Endothelial cell of umbilical vein (primary cell): Measurements from ENCODE around the gene CXXC5. TPM values are rescaled to one million over a fixed set of nuclear protein-coding genes. Genes with fewer than 3 reads are reported as not detected.

Experiments used
- BruUV-seq: library from RNA; stranded (reverse); fragments of 400-500 nt; replicated peaks from 2 replicates; lab custom pipeline; 2021; lab: Mats Ljungman, UMichigan
- CTCF ChIA-PET: fragments of 300-600, 350-600 bp; sonication (Branson Sonifier 250); formaldehyde crosslinking; loops from one replicate; lab custom pipeline; 2021; ENCODE audit warnings: antibody characterized with exemption, inconsistent platforms; lab: Charles Lee
- POLR2A ChIA-PET: fragments of 300-600, 350-600 bp; sonication (Branson Sonifier 250); formaldehyde crosslinking; loops from one replicate; lab custom pipeline; 2021; ENCODE audit warnings: antibody characterized with exemption, inconsistent platforms; lab: Charles Lee
- DNase-seq: peaks from one replicate; pipeline ENCODE4 v3.0.0-alpha.2; 2011; ENCODE audit warnings: low read depth, low spot score
- FAIRE-seq: peaks from 2 replicates; lab custom pipeline; 2011; peaks lifted over from hg19 to GRCh38; lab: Jason Lieb, UNC
- H2AFZ ChIP-seq: 2 replicates; pipeline ENCODE4 v1.6.0; 2012; ENCODE audit warnings: low read depth, low read length, control low read depth, inconsistent platforms
- H3K27ac ChIP-seq: 2 replicates; pipeline ENCODE4 v1.5.1; 2011; ENCODE audit warnings: low read depth, mild to moderate bottlenecking, control low read depth, low read length, moderate library complexity; ENCODE audit not compliant: insufficient read depth
- H3K27me3 ChIP-seq, 2 experiments: 2 replicates each; pipeline versions ENCODE4 v1.6.0 to v1.6.1; 2011; ENCODE audit warnings: low read length in 2 of 2, mixed read lengths in 1 of 2; ENCODE audit not compliant: control insufficient read depth in 2 of 2, insufficient read depth in 2 of 2
- H3K36me3 ChIP-seq, 2 experiments: 2 replicates in 1 of 2; 3 replicates in 1 of 2; pipeline ENCODE4 v1.5.1; 2011; ENCODE audit warnings: low read length in 2 of 2, mild to moderate bottlenecking in 1 of 2, moderate library complexity in 1 of 2; ENCODE audit not compliant: control insufficient read depth in 2 of 2, insufficient read depth in 2 of 2; ENCODE audit errors: extremely low read depth in 1 of 2
- H3K4me1 ChIP-seq: 3 replicates; pipeline ENCODE4 v1.5.1; 2011; ENCODE audit warnings: mild to moderate bottlenecking, low read length; ENCODE audit not compliant: control insufficient read depth, insufficient read depth; ENCODE audit errors: extremely low read depth
- H3K4me2 ChIP-seq: 2 replicates; pipeline ENCODE4 v1.6.1; 2011; ENCODE audit warnings: low read length, control low read depth, mixed read lengths; ENCODE audit not compliant: insufficient read depth
- H3K4me3 ChIP-seq, 3 experiments: fragments of 200-600 bp in 1 of 3; sonication (generic), shearing (Covaris generic) in 1 of 3; replicated peaks in 1 of 3; 2 replicates each; pipeline ENCODE4 v1.5.1; 2011 to 2016; ENCODE audit warnings: control low read depth in 3 of 3, low read length in 3 of 3, mild to moderate bottlenecking in 2 of 3, inconsistent platforms in 1 of 3, low read depth in 1 of 3, moderate library complexity in 1 of 3; ENCODE audit not compliant: insufficient read depth in 1 of 3
- H3K79me2 ChIP-seq: 2 replicates; pipeline ENCODE4 v1.6.0; 2012; ENCODE audit warnings: low read length, inconsistent platforms; ENCODE audit not compliant: control insufficient read depth, insufficient read depth
- H3K9ac ChIP-seq: replicated peaks from 2 replicates; pipeline ENCODE3; 2011; ENCODE audit warnings: low read length, control low read depth; ENCODE audit not compliant: insufficient read depth; ENCODE audit errors: extremely low read depth
- H3K9me1 ChIP-seq: replicated peaks from 3 replicates; pipeline ENCODE4 v1.6.0; 2011; ENCODE audit warnings: mild to moderate bottlenecking, low read length; ENCODE audit not compliant: control insufficient read depth, insufficient read depth; ENCODE audit errors: extremely low read depth
- H3K9me3 ChIP-seq: replicated peaks from 2 replicates; pipeline ENCODE4 v1.5.1; 2012; ENCODE audit warnings: low read length, inconsistent platforms; ENCODE audit not compliant: control insufficient read depth, insufficient read depth
- H4K20me1 ChIP-seq: replicated peaks from 2 replicates; pipeline ENCODE3; 2011; ENCODE audit warnings: mild to moderate bottlenecking, low read length; ENCODE audit not compliant: control insufficient read depth, insufficient read depth; ENCODE audit errors: extremely low read depth
- EZH2 ChIP-seq: IDR thresholded peaks from 2 replicates; pipeline ENCODE4 v1.6.1; 2012; ENCODE audit warnings: borderline replicate concordance, low read depth, mild to moderate bottlenecking, moderate library complexity, low read length, inconsistent platforms; ENCODE audit not compliant: severe bottlenecking
- FOS ChIP-seq: IDR thresholded peaks from 2 replicates; pipeline ENCODE4 v1.6.1; 2011; ENCODE audit warnings: mild to moderate bottlenecking, low read length, moderate library complexity, borderline replicate concordance; ENCODE audit not compliant: insufficient read depth
- GATA2 ChIP-seq: IDR thresholded peaks from 2 replicates; pipeline ENCODE4 v1.7.0; 2011; ENCODE audit warnings: low read depth, mild to moderate bottlenecking, moderate library complexity, mixed read lengths, low read length; ENCODE audit not compliant: insufficient read length, insufficient read depth
- JUN ChIP-seq: IDR thresholded peaks from 2 replicates; pipeline ENCODE4 v1.6.1; 2011; ENCODE audit warnings: borderline replicate concordance, low read depth; ENCODE audit not compliant: insufficient read length, insufficient read depth
- MAX ChIP-seq: IDR thresholded peaks from 2 replicates; pipeline ENCODE4 v1.6.1; 2011; ENCODE audit not compliant: insufficient read depth, insufficient read length
- MYC ChIP-seq: IDR thresholded peaks from one replicate; pipeline ENCODE4 v1.6.1; 2011; ENCODE audit warnings: mild to moderate bottlenecking, low read depth, low read length
- POLR2A ChIP-seq: IDR thresholded peaks from 2 replicates; pipeline ENCODE4 v1.6.1; 2012; ENCODE audit warnings: low read depth, mild to moderate bottlenecking, control low read depth, low read length
- POLR2AphosphoS5 ChIP-seq: IDR thresholded peaks from 2 replicates; pipeline ENCODE4 v1.6.1; 2012; ENCODE audit warnings: low read depth, mild to moderate bottlenecking, control low read depth, low read length, moderate library complexity; ENCODE audit not compliant: insufficient read depth
- dilution Hi-C: fragments of 300-500 bp; cut with MboI; formaldehyde crosslinking; loops from one replicate; pipeline ENCODE4 v1.15.0; 2019; ENCODE audit warnings: low sequenced_read_pairs; ENCODE audit not compliant: extremely low pct_ligation_motif_present
- intact Hi-C: fragments of 100-400 bp; cut with micrococcal nuclease; formaldehyde crosslinking; loops from one replicate; pipeline ENCODE4 v1.10.0; 2022
- polyA plus RNA-seq, 4 experiments: library from polyadenylated mRNA; depleted of rRNA in 3 of 4; stranded (reverse) in 3 of 4; unstranded in 1 of 4; fragments of >200 nt; gene quantifications; 2 replicates each; pipeline versions ENCODE4 v1.2.1 to v1.2.3, GENCODE V29; 2011 to 2012; ENCODE audit warnings: missing spikeins in 1 of 4
- total RNA-seq: library from RNA; stranded (reverse); gene quantifications from 2 replicates; pipeline ENCODE4 v1.2.3, GENCODE V29; 2021
- TF ChIP-seq, protein P1 (sequence below), 2 donors: IDR thresholded peaks; 1 replicate in 1 of 2; 2 replicates in 1 of 2; pipeline ENCODE4 v1.5.1; 2011; ENCODE audit warnings: low read length in 2 of 2, mild to moderate bottlenecking in 2 of 2, moderate library complexity in 2 of 2, control low read depth in 1 of 2, inconsistent platforms in 1 of 2, low read depth in 1 of 2; ENCODE audit not compliant: insufficient read depth in 1 of 2; ENCODE audit errors: extremely low read depth in 1 of 2

CXXC5 gene
- total and polyA plus RNA-seq, 2 donors (not counting 3 experiments of a cell fraction or from before 2014, with no cell fraction given) = 2.7 to 5.5 TPM

DNA sequence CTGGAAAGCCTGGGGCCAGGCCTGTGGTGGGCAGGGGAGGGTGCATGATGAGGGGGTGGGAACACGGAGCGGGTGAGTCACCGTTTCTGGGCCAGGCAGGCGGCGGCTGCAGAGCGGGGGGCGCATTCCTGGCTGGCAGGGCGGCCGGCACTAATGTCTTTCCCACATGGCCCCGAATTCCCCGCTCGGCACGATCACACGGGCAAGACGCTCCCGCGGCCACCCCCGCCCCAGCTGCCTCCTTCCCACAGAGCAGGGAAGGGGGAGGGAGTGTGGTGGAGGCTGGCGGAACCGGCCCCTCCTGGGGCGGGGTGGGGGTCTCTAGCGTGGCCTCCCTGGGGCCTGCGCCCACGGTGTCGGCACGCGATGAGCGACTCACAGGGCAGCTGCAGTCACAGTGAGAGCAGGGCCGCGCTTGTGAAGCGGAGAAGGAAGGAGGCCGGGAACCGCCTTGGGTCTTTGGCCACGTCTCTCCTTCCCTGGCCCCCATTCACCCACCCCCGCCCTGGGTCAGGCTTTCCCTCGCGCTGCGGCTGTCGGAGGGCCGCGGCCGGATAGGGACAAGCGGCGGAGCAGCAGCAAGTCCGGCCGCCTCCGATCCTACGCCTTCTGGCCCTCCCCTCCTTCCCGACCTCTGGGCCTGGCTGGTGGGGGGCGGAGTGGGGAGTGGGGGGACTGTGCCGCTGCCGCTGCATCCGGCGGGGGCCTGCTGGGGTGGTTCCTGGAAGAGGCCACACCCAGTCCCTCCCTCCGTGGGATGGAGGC is 48.9 kb downstream of the CXXC5 start:
- intact Hi-C loops = loop anchor here (2.0 to 5.0 kb wide), 2 partner anchors 36 to 70 kb away; no protein-coding TSS in a partner anchor

GRCh38 chr5:139698490-139699146 is 50.5 kb downstream of the CXXC5 start:
- POLR2A ChIA-PET = no interaction called here
- H3K4me2 ChIP-seq = no peak overlapping the region
- no peaks in the 10 kb centered on the region for H3K79me2 ChIP-seq
- no peaks in the 10 kb centered on the region for H3K36me3 ChIP-seq
- H4K20me1 ChIP-seq = no peaks in the 10 kb centered on the region
- H3K4me1 ChIP-seq = peaks cover 6% of the 10 kb centered on the region
- TF ChIP-seq MYC (no peak), POLR2A (no peak), MAX (no peak), FOS (no peak), EZH2 (no peak), JUN (no peak), POLR2AphosphoS5 (no peak), GATA2 (no peak)
- TF ChIP-seq, protein P1, sequence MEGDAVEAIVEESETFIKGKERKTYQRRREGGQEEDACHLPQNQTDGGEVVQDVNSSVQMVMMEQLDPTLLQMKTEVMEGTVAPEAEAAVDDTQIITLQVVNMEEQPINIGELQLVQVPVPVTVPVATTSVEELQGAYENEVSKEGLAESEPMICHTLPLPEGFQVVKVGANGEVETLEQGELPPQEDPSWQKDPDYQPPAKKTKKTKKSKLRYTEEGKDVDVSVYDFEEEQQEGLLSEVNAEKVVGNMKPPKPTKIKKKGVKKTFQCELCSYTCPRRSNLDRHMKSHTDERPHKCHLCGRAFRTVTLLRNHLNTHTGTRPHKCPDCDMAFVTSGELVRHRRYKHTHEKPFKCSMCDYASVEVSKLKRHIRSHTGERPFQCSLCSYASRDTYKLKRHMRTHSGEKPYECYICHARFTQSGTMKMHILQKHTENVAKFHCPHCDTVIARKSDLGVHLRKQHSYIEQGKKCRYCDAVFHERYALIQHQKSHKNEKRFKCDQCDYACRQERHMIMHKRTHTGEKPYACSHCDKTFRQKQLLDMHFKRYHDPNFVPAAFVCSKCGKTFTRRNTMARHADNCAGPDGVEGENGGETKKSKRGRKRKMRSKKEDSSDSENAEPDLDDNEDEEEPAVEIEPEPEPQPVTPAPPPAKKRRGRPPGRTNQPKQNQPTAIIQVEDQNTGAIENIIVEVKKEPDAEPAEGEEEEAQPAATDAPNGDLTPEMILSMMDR (IDR thresholded peaks at IDR 0.05; ENCODE audit: extremely low read depth in 1 of 2, insufficient read depth in 1 of 2, low read depth in 1 of 2, low read length in 2 of 2) = no peak
- CTCF ChIA-PET = interaction anchor here (0.7 to 2.4 kb wide), 11 partner anchors 8 to 89 kb away, joined by 3 to 20 read pairs (median 5); partner anchors contain the start of gene CXXC5
- no TSS peak for BruUV-seq
- FAIRE-seq (no peak), DNase-seq (peak; percentile 76)
- H3K27me3 ChIP-seq = peaks cover 2 to 6% of the 10 kb centered on the region in 2 experiments
- H3K9ac ChIP-seq = no peak overlapping the region
- intact Hi-C loops = loop anchor here (5.0 kb wide), 1 partner anchor 69 kb away; no protein-coding TSS in a partner anchor
- no peaks in the 10 kb centered on the region for H3K9me1 ChIP-seq
- no peak overlapping the region for H2AFZ ChIP-seq
- no peaks in the 10 kb centered on the region for H3K9me3 ChIP-seq
- H3K4me3 ChIP-seq = no peak overlapping the region
- dilution Hi-C loops = no loop called here
- no peak overlapping the region for H3K27ac ChIP-seq

More for the DNA sequence above, 48.9 kb downstream of the CXXC5 start:
- no peaks in the 10 kb centered on the region for H3K36me3 ChIP-seq
- ChIA-PET POLR2A (no interaction called here), CTCF (interaction anchor here (0.6 to 0.9 kb wide), 2 partner anchors 68 to 157 kb away, joined by 3 read pairs; no protein-coding TSS in a partner anchor)
- peaks cover 6% of the 10 kb centered on the region for H3K4me1 ChIP-seq
- FAIRE-seq (peak; percentile 4), DNase-seq (peak; percentile 55)
- TF ChIP-seq MYC (no peak), POLR2A (no peak), POLR2AphosphoS5 (peak; percentile 21), FOS (peak; percentile 5)
- H3K9me1 ChIP-seq = no peaks in the 10 kb centered on the region
- peaks cover 2 to 6% of the 10 kb centered on the region in 2 experiments for H3K27me3 ChIP-seq
- BruUV-seq = no TSS peak
- peak overlapping the region; percentile 51 for H3K4me2 ChIP-seq
- H3K9ac ChIP-seq = peak overlapping the region; percentile 18
- no peaks in the 10 kb centered on the region for H4K20me1 ChIP-seq
- H2AFZ ChIP-seq = peak overlapping the region; percentile 86
- H3K9me3 ChIP-seq = no peaks in the 10 kb centered on the region
- H3K79me2 ChIP-seq = no peaks in the 10 kb centered on the region
- H3K27ac ChIP-seq = peak overlapping the region; percentile 4
- dilution Hi-C loops = no loop called here
- H3K4me3 ChIP-seq = peak overlapping the region in 2 of 3 experiments; percentile 6 to 24
